Activated CD4-positive, alpha-beta T cell treated with anti-CD3 and anti-CD28 coated beads for 4 hours (primary cell): Measurements from ENCODE around the gene MYBBP1A.
"Not testable (repeated sequence)": the region's sequence is repeated elsewhere in the genome, so short reads cannot be mapped to it uniquely, and the experiment has no call there.

Experiments used
- DNase-seq, 2 donors: peaks; one replicate each; pipeline ENCODE4 v3.0.0-alpha.2; 2020

MYBBP1A gene

GRCh38 chr17:4554997-4555799 lies at the start of gene MYBBP1A:
MYBBP1A (minus strand) TSS chr17:4555384; CDS start chr17:4555324, 60 bp downstream.
- peak; percentile 97 to 98 for DNase-seq

- DNase-seq = not testable (repeated sequence)
Observed at GRCh38 chr17:4604736-4605135, 49.6 kb upstream of the MYBBP1A start.

GRCh38 chr17:4604111-4604644 lies 49.0 kb upstream of the MYBBP1A start:
- no peak for DNase-seq

GRCh38 chr17:4602041-4602440 lies 46.9 kb upstream of the MYBBP1A start:
- DNase-seq = no peak

GRCh38 chr17:4601326-4601725 lies 46.1 kb upstream of the MYBBP1A start:
- no peak for DNase-seq

- no peak for DNase-seq
Observed at GRCh38 chr17:4600563-4600962, 45.4 kb upstream of the MYBBP1A start.

- DNase-seq = no peak
Observed at GRCh38 chr17:4599505-4600281, 44.5 kb upstream of the MYBBP1A start.

GRCh38 chr17:4598776-4599504 lies 43.8 kb upstream of the MYBBP1A start:
- DNase-seq = no peak

GRCh38 chr17:4597975-4598374 lies 42.8 kb upstream of the MYBBP1A start:
- DNase-seq = no peak

GRCh38 chr17:4596636-4597380 lies 41.6 kb upstream of the MYBBP1A start:
- DNase-seq = no peak

- DNase-seq = not testable (repeated sequence)
Observed at GRCh38 chr17:4595685-4596342, 40.6 kb upstream of the MYBBP1A start.

- DNase-seq = peak; percentile 36 to 37
Observed at GRCh38 chr17:4594931-4595684, 39.9 kb upstream of the MYBBP1A start.

GRCh38 chr17:4594406-4594805 lies 39.2 kb upstream of the MYBBP1A start:
- no peak for DNase-seq

- DNase-seq = no peak
Observed at GRCh38 chr17:4593021-4593421, 37.8 kb upstream of the MYBBP1A start.

GRCh38 chr17:4592240-4593005 lies 37.2 kb upstream of the MYBBP1A start:
- DNase-seq = no peak

- DNase-seq = no peak
Observed at GRCh38 chr17:4591529-4591928, 36.3 kb upstream of the MYBBP1A start.

GRCh38 chr17:4590981-4591453 lies 35.8 kb upstream of the MYBBP1A start:
- DNase-seq = no peak

- not testable (repeated sequence) for DNase-seq
Observed at GRCh38 chr17:4590042-4590441, 34.9 kb upstream of the MYBBP1A start.

GRCh38 chr17:4588898-4589625 lies 33.9 kb upstream of the MYBBP1A start:
- DNase-seq = no peak
